Stimulated activated CD4-positive, alpha-beta T cell treated with anti-CD3 and anti-CD28 coated beads, TNF-alpha, amount 100 ng/mL, for 48 hours (primary cell): Measurements from ENCODE around the gene GPR132.
A peak's percentile ranks its signal among the peaks of the same experiment; 100 is the strongest.
"Not testable (repeated sequence)": the region's sequence is repeated elsewhere in the genome, so short reads cannot be mapped to it uniquely, and the experiment has no call there.

Experiments
- DNase-seq, 3 donors: peaks; one replicate each; pipeline ENCODE4 v3.0.0-alpha.2; 2020; ENCODE audit warnings: low read depth in 3 of 3

The GPR132 gene

DNA sequence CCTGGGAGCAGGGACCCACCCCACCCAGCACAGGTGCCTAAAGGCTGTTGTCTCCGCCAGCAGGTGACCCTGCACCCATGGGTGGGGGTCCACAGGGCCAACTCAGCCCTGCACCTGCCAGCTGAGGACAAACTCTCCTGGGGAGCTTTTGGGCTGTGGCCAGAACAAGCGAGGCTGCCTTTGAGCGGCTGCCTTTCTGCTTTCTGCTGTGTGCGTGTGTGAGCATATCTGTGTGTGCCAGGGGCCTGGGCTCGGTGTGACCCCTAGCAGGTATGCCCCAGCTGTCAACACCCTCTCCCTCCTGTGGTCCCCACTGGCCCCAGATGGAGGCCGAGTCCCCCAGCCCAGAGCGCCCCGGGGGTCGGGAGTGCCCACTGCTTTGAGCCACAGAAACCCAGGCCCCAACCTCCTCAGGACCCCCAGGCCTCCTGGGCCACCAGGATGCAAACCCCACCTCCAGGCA is 25.9 kb upstream of the GPR132 start:
- no peak for DNase-seq

DNA sequence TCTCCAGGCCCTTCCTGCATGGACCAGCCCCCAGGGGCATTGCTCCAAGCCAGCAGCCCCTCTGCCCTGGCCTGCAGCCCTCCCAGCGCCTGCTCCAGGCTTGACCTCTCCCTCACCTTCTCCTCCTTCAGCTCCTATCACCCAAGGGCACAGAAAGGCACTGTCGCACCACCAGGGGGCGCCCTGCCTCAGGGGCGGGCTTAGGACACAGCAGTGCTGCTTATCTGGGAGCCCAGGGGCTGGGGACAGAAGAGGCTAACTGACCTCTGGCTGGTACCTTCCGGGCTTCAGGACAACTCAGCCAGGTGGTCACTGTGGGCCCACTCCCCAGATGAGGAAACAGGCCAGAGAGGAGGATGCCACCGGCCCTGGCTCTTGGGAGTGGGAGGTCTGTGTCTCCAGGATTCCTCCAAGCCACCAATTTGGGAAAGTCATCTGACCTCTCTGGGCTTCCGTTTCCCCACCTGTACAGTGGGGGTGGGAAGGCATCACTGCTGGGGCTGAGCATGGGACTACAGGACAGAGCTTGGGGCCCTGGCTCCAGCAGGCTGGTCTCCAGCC is 25.3 kb upstream of the GPR132 start:
- peak; percentile 75 to 91 (median 86) for DNase-seq

GRCh38 chr14:105089746-105090492 is 24.7 kb upstream of the GPR132 start:
- DNase-seq: no peak

DNA sequence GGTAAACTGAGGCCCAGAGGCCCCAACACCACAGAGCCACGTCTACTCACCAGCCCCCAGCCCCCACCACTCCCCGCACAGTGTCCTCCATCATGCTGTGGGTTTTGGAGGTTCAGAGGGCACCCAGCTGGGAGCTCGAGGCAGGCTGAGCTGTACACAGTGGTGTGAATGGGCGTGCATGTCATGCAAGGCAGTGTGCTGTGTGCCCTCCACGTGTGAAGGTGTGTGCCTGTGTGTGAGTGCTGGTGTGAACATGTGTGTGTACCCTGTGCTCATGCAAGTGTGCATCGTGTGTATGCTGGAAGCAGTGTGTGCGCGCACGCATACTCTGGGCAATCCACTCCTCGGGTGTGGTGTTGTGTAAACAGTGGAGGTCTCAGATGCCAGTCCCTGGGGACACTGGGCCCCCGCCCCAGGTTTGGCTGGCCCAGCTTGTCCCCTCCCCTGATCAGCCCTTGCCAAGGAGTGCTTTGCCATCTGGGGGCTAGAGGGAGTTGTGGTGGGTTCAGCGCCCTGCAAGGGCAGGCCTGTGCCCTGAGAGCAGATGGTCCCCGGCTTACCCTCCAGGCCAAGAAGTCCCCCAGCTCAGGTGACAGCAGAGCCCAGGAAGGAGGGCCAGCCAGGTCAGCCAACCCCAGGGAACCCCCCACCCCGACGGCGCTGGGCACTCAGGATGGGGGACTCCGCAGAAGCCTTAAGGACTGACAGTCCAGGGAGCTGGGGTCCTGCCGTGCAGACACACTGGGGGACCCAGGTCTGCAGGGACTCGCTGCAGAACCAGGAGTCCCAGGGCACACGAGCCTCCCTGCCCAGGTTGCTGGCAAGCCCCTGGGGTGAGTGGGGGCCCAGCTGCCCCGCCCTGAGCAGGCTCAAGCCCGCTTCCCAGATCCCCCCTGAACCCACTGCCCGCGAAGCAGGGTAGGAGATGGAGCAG is 23.8 kb upstream of the GPR132 start:
- no peak for DNase-seq

DNA sequence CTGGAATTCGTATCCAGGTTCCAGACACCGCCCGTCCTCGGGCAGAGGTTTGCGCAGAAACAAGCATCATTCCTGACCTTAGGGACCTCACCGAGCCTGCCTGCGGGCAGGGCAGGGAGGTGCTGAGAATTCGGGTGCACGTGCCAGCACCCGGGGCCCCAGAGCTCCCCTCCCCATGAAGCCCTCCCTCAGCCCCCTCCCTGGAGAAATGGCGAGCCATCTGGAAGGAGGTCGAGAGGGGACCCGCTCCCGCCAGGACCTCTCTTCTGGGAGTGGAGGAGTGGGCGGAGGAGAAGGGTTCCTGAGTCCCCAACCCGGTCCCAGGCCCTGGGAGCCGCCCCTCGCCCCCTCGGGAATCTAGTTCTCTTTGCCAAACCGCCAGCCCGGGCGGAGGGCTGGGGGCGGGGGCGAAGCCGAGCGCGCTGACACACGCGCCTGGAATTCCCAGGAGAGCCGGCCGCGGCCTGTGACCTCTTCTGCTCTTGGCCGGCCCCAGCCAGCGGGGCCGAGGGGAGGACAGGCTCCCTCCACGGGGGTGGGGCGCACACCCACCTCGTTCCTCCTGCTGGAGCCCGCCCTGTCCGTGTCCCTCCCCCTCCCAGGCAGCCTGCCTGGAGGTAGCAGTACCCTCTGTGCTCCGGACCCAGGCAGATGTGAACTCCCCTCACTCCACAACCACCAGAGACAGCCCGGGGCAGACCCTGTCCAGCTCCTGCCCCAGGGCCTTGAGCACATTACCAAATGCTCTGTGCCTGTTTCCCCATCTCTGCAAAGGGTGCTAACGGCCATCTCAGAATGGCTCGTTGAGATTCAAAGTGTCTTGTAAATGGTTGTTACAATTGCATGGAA is 23.0 kb upstream of the GPR132 start:
- no peak for DNase-seq

DNA sequence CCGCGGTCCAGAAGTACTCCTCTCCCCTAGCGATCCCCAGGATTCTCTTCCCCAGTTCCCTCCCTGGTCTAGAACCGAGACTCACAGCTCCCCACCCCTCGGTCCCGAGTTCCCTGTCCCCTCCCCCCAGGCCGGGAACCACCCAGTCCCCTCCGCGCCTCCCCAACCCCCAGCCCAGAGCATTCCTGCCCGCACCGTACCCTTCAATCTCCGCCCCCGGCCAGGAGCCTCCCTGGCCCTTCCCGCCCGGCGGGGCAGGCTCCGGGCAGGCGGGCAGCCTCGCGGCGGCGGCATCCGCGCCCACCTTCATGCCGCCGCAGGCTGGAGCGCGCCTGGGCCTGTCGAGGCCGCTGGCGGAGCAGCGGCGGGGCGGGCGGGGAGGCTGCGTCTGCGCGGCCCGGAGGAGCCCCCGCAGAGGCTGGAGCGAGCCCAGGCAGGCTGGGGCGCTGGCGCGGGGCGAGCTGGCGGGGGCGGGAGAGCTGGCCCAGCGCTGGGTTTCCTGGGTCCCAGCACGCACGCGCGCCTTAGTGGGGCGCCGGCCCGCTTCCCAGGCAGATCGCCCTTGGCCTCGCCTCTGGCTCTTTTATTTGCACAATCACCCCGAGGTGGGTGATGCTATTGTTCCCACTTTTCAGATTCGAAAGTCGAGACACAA is 22.2 kb upstream of the GPR132 start:
- no peak for DNase-seq

DNA sequence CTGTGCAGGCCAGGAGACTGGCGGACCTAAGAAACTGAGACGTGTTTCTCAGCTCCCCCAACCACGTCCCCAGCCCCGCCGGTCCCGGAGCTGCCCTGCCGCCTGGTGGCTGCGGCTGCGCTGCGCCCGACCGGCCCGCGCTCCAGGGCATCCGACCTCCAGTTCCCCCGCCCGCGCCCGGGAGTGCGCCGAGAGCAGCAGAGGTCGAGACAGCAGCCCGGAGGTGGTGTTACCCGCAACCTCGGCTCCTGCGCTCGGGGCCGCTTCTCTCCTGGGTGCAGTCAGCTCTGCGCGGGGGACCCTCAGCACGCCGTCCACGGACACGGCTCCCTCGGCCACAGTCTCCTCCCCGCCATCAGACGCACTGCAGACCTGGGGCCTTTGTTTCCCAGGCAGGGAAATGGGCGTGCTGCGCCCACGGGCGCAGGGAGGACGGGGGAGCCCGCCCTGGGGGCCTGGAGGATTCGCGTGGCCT is 21.6 kb upstream of the GPR132 start:
- DNase-seq: peak; percentile 76 to 89 (median 80)

- DNase-seq: no peak
Measured at GRCh38 chr14:105085766-105086165, 20.5 kb upstream of the GPR132 start.

GRCh38 chr14:105084741-105085571 is 19.7 kb upstream of the GPR132 start:
- no peak for DNase-seq

GRCh38 chr14:105083926-105084685 is 18.9 kb upstream of the GPR132 start:
- DNase-seq: no peak

GRCh38 chr14:105082703-105083102 is 17.5 kb upstream of the GPR132 start:
- DNase-seq: no peak

GRCh38 chr14:105081473-105081872 is 16.2 kb upstream of the GPR132 start:
- DNase-seq: not testable (repeated sequence)

GRCh38 chr14:105080161-105080560 is 14.9 kb upstream of the GPR132 start:
- DNase-seq: no peak

DNA sequence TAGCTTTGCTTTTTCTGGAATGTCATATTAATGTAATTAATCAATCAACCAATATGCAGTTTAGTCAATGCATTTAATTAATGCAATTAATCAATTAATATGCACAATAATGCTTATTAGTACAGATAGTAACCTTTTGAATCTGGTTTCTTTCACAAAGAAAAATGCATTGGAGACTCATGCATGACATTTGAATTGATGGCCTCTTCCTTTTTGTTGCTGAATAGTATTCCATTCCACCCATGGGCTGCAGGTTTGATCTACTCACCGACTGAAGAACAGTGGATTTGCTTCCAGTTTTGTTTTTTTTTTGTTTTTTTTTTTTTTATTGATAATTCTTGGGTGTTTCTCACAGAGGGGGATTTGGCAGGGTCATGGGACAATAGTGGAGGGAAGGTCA is 13.1 kb upstream of the GPR132 start:
- DNase-seq: no peak

- no peak for DNase-seq
Measured at GRCh38 chr14:105077649-105077995, 12.4 kb upstream of the GPR132 start.

- no peak for DNase-seq
Measured at GRCh38 chr14:105076805-105077648, 11.8 kb upstream of the GPR132 start.

- DNase-seq: no peak
Measured at GRCh38 chr14:105076296-105076804, 11.1 kb upstream of the GPR132 start.
